Stimulated activated CD4-positive, alpha-beta T cell treated with anti-CD3 and anti-CD28 coated beads, Interleukin-15, amount 100 ng/mL, for 48 hours (primary cell): ENCODE measurements around the gene ZNF560.
A peak's percentile ranks its signal among the peaks of the same experiment; 100 is the strongest.

Experiments used
- DNase-seq, 2 donors: peaks; one replicate each; pipeline ENCODE4 v3.0.0-alpha.2; 2020; ENCODE audit warnings: low read depth in 2 of 2

The ZNF560 gene

GRCh38 chr19:9435279-9436268, 62.8 kb downstream of the ZNF560 start, which contains the start of gene ZNF266:
Gene ZNF266 (minus strand): TSS chr19:9435573. CDS start chr19:9420089, 15,484 bp downstream.
- peak; percentile 87 to 89 for DNase-seq

GRCh38 chr19:9431475-9431874, 66.9 kb downstream of the ZNF560 start:
- DNase-seq, result peak in 1 of 2 donors; percentile 13

- no peak for DNase-seq
Observed at GRCh38 chr19:9430444-9430843, 68.0 kb downstream of the ZNF560 start.

- DNase-seq, result no peak
Observed at GRCh38 chr19:9427941-9428340, 70.5 kb downstream of the ZNF560 start.
